ENCODE results near the gene PRRT4.

The PRRT4 gene

GRCh38 chr7:128361411-128362379 is at the start of gene PRRT4:
TSS of gene PRRT4 (minus strand) at chr7:128361690.
- no peak for DNase-seq (ENCODE audit: extremely low read depth, low read depth)
- H3K4me3 ChIP-seq (replicated peaks; ENCODE audit: low read depth, low read length) = peak within 1 kb of the TSS; percentile 30
- no peak for TF ChIP-seq CTCF (IDR thresholded peaks at IDR 0.05; ENCODE audit: low read depth, low read length, missing control alignments)

- TF ChIP-seq CTCF (IDR thresholded peaks at IDR 0.05; ENCODE audit: low read depth, low read length, missing control alignments) = no peak
- H3K4me3 ChIP-seq (replicated peaks; ENCODE audit: low read depth, low read length) = peak overlapping the region; percentile 59
- DNase-seq (ENCODE audit: extremely low read depth, low read depth) = no peak
Measured at GRCh38 chr7:128410451-128410753, 48.9 kb upstream of the PRRT4 start.

GRCh38 chr7:128409596-128410450 is 48.3 kb upstream of the PRRT4 start, which contains the start of gene IMPDH1:
TSS of gene IMPDH1 (minus strand) at chr7:128409982. CDS start at chr7:128409901, 81 bp downstream.
- H3K4me3 ChIP-seq (replicated peaks; ENCODE audit: low read depth, low read length) = peak within 1 kb of the TSS; percentile 59
- TF ChIP-seq CTCF (IDR thresholded peaks at IDR 0.05; ENCODE audit: low read depth, low read length, missing control alignments) = no peak
- no peak for DNase-seq (ENCODE audit: extremely low read depth, low read depth)

GRCh38 chr7:128408709-128409595 is 47.5 kb upstream of the PRRT4 start:
- no peak for TF ChIP-seq CTCF (IDR thresholded peaks at IDR 0.05; ENCODE audit: low read depth, low read length, missing control alignments)
- DNase-seq (ENCODE audit: extremely low read depth, low read depth) = no peak
- H3K4me3 ChIP-seq (replicated peaks; ENCODE audit: low read depth, low read length) = peak overlapping the region; percentile 59

GRCh38 chr7:128407751-128408708 is 46.5 kb upstream of the PRRT4 start:
- DNase-seq (ENCODE audit: extremely low read depth, low read depth) = no peak
- peak overlapping the region; percentile 59; the same call in 1 of the 2 replicates for H3K4me3 ChIP-seq (replicated peaks; ENCODE audit: low read depth, low read length)
- TF ChIP-seq CTCF (IDR thresholded peaks at IDR 0.05; ENCODE audit: low read depth, low read length, missing control alignments) = no peak

Data from HFF-Myc (cell line).